GM12872 (cell line): ENCODE measurements around the gene TEKTIP1.

Experiments
- TF ChIP-seq, protein P1 (sequence below): IDR thresholded peaks from 3 replicates; pipeline ENCODE4 v1.5.1; 2011; ENCODE audit warnings: low read depth, mild to moderate bottlenecking, low read length, moderate library complexity; ENCODE audit not compliant: insufficient read depth

The TEKTIP1 gene

DNA sequence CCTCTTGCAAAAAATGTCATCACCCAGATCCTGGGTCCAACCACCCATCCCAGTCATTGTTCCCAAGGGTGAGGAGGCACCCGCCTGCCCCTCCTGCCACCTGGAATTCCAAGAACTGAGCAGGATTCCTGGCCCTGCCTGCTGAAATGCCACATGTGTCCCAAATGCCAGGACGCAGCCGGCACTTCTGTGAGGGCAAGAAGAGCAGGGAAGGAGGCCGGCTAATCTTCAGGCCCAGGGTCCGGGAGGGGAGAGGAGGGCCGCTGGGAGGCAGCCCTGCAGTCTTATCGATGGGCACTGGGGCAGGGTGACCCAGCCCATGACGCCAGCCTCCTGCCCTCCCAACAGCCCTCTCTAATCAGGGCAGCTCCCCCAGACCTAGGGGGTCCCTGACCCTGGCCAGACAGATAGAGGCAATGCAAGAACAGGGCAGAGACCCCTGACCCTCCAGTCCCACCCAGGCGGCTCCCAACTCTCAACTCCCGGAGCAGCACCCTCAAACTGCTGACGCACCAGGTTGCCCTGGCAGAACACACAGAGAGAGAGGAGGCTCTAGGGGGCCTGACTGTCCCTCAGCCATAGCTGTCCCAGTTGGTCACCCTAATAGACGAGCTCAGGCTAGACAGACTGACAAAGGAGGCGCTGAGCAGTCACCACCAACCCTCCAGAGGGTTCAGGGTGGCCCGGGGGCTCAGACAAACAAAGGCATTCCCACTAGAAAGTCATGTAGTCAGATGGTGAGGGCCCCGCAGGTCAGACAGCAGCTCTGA, 16.9 kb downstream of the TEKTIP1 start:
- TF ChIP-seq, protein P1, sequence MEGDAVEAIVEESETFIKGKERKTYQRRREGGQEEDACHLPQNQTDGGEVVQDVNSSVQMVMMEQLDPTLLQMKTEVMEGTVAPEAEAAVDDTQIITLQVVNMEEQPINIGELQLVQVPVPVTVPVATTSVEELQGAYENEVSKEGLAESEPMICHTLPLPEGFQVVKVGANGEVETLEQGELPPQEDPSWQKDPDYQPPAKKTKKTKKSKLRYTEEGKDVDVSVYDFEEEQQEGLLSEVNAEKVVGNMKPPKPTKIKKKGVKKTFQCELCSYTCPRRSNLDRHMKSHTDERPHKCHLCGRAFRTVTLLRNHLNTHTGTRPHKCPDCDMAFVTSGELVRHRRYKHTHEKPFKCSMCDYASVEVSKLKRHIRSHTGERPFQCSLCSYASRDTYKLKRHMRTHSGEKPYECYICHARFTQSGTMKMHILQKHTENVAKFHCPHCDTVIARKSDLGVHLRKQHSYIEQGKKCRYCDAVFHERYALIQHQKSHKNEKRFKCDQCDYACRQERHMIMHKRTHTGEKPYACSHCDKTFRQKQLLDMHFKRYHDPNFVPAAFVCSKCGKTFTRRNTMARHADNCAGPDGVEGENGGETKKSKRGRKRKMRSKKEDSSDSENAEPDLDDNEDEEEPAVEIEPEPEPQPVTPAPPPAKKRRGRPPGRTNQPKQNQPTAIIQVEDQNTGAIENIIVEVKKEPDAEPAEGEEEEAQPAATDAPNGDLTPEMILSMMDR: no peak

DNA sequence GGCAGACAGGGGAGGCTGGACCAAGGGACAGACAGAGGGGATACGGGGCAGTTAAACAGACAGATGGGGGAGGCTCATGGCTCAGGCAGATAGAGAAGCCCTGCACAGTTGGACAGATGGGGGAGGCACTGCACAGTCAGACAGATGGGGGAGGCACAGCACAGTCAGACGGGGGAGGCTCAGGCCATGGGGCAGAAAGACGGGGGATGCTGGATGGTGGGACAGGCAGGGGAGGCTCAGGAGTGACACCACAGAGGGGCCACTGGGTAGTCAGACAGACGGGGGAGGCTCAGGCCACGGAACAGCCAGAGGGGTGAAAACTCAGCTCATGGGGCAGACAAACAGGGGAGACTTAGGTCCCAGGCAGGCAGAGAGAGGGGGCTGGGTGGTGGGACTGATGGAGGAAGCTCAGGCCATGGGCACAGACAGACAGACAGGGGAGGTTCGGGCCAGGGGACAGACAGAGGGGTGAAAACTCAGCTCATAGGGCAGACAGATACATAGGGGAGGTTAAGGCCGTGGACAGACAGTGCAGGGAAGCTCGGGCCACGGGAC, 17.5 kb downstream of the TEKTIP1 start:
- TF ChIP-seq, protein P1: no peak

DNA sequence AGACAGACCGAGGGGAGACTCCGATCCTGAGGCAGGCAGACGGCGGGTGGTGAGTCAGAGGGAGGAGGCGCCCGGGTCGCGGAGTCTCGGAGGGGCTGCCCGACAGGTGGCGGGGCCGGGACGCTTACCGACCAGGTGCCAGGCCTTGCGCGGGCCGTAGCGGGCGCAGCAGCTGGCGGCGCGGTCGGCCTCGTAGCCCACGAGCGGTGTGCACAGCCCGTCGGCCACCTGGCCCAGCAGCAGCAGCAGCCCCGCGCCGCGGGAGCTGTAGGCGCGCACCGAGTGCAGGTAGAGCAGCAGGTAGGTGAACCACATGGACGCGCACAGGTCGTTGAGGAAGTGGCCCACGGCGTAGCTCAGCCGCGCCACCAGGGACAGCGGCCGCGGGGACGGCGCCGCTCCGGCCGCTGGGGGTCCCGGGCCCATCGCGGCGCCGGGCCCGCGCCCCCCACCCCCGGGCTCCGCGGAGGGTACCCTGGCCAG, 18.0 kb downstream of the TEKTIP1 start:
- TF ChIP-seq, protein P1: 0 out of 3 replicates have a peak, but pooled peaks have one; percentile 5

DNA sequence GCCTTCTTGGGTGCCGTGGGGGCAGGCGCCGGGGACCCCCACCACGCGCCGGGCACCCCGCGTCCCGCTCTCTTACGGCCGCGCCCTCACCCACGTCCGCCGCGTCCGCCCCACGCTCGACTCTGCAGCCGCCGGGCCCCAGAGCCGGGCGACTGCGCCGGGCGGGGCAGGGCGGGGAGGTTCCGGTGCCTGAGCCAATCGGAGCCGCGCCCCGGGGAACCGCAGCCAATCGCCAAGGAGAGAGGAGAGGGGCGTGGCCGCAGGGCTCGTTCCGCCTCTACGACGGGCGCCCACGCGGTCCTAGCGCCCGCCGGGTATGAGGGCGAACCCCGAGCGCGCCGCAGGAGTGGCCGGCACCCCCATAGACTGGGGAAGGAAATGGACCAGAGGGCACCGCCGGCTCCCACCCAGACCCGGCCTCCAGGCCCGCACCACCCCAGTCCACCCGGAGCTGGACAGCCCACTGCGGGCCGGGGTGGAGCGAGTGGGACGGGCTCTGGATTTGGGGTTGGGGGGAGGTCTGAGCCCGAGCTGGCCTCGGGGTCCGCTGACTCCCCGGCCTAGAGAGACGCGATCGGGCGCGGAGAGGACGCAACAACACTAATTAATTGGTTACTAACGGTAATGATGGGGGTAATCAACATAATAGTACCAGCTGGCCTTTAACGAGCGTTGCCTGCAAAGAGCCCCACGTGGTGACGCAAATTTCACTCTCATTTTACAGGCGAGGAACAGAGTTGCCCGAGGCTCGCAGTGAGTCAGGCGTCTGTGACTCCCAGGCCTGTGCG, 18.7 kb downstream of the TEKTIP1 start, which contains the start of gene MFSD12:
MFSD12 (minus strand) TSS at position 126 of the 788 bp plus-strand sequence. CDS start 183 bp downstream, outside the sequence.
- TF ChIP-seq, protein P1: no peak

DNA sequence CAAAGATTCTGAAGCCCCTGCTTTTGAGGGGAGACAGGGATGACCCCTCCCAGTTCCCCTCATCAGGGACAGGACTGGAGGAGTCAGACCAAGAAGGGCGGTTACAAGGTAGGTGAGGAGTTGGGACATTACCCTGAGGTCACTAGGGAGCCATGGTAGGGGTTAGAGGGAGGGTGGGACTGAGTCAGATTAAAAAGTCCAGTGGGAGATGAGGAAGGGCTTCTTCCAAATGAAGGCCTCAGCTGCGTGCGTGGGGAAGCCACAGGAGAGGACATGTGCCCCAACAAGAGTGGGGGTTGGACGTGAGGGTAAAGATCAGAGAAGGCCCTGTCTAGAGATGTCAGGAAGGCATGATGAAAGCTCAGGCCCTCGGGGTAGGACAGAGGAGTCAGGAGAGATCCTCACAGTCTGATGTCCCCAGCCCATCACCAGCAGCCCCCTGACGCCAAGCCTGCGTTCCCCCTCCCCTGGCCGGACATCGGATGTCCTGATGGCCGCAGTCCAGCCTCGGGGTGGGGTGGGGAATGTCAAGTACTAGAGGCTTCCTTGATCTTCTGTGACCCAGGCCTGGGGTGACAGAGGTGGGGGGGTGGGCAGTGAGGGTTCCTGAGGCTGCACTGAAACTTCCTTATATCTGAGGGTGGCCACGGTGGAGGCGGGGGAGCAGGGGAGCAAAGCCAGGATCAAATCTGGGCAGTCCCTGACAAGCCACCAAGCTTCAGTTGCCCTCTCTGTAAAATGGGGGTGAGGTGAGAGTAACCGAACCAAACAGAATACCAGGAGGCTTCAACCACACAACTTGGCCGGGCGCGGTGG, 24.9 kb downstream of the TEKTIP1 start:
- TF ChIP-seq, protein P1: no peak

DNA sequence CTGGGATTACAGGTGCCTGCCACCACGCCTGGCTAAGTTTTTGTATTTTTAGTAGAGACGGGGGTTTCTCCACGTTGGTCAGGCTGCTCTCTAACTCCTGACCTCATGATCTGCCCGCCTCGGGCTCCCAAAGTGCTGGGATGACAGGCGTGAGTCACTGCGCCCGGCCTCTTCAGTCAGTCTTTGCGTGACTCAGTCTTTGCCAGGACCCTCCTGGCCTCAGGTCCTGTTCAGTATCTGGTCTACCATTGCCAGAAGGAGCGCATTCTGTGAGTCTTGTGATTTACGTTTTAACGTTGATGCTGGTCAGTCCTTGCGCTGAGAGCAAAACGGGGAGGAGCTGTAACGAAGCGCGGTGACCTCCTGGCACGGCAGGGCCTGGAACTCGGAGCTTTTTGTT, 26.2 kb downstream of the TEKTIP1 start:
- TF ChIP-seq, protein P1: no peak
